GM21367 (cell line): ENCODE measurements around the gene CPSF2.

Experiments
- ATAC-seq: cut with Tn5 transposase; IDR thresholded peaks from one replicate; pipeline ENCODE4 v1.9.1; 2021; ENCODE audit not compliant: unreplicated experiment

The CPSF2 gene

DNA sequence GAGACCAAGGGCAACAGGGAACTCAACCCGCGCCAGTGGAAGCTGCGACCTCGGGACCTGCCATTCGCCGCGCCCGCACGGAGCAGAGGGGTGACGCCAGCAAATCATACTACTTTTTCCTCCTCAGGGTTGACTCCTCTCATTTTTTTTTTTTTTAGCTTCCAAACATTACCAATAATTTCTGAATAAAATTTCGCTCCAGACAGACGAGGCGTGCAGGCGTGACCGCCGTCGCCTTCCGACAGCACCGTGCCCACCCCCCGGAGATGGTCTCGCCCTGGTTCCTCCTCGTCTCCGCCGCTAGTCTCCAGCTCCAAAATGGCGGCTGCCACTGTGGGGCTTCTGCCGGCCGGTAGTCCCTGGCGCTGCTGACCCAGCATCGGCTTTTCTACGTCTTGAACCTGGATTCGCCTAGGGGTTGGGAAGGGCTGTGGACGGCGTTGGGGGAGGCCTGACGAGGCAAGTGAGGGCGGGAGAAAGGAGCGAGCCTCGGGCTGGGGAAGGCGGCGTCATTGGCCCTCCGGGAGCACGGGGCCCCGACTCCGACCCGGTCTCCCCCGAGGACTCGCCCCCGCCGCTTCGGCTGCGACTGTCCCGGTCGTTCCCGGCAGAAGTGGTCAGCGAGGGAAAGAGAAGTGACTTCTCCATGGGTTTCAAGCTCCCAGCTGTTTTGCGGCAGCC, at the start of gene CPSF2, which contains the start of gene NDUFB1:
Gene CPSF2 (plus strand): TSS at position 300 of the 681 bp plus-strand sequence. CDS start 9,016 bp downstream, outside the sequence.
Gene NDUFB1 (minus strand): TSS at position 37 of the 681 bp plus-strand sequence. CDS start 4,069 bp downstream, outside the sequence.
- ATAC-seq: peak; percentile 68

DNA sequence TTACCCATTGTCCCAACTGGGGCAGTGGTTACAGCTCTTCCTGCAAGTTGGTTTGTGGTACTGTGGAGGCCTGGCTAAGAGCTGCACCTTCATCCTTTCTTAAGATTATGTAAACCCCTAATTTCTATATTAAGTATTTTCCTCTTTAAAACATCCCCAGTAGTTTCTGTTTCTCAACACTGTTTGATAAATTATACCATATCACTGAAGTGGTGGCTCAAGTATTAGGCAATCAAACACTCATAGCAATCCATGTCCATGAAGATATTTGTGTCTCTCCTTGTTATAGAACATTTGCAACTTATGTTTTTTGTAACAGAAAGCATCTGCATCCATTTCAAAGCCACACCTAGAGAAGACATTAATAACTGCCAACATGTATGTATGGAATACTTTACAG, 47.2 kb upstream of the CPSF2 start:
- ATAC-seq: no peak

DNA sequence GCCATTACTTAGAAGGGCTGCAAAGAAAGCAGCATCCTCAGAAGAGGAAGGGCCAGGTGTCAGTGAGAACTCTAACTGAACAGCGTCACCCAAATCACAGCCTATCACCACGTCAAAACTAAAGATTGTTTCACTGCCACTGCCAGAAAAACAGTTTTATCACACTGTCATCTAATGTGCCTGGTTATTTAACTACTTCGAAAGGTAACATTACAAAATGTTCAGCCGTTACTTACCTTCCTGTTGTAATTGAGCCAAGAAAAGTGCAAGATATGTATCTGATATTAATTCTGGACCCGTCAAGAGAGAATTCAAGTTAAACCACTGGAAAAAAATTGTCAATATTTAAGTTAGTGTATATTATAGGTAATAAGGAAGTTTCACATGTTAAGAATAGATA, 33.3 kb upstream of the CPSF2 start:
- ATAC-seq: no peak

DNA sequence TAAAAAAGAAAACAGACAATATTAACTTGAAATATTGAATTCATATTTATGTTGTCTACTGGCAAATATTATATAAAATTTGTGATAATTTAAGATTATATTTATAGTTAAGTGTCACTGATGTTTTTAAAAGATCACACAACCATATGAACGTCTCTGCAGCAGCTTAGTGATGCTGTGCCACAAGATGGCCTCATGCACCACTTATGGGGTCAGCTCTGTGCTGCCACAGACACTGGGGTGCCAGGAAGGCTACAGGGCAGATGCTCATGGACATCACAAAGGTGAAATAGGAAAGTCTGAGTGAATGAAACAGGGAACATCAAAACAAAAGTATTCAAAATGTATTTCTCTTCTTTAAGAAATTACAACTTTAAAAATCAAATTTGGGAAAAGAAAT, 28.4 kb upstream of the CPSF2 start:
- ATAC-seq: no peak

- no peak for ATAC-seq
Measured at GRCh38 chr14:92099802-92100201, 22.0 kb upstream of the CPSF2 start.

DNA sequence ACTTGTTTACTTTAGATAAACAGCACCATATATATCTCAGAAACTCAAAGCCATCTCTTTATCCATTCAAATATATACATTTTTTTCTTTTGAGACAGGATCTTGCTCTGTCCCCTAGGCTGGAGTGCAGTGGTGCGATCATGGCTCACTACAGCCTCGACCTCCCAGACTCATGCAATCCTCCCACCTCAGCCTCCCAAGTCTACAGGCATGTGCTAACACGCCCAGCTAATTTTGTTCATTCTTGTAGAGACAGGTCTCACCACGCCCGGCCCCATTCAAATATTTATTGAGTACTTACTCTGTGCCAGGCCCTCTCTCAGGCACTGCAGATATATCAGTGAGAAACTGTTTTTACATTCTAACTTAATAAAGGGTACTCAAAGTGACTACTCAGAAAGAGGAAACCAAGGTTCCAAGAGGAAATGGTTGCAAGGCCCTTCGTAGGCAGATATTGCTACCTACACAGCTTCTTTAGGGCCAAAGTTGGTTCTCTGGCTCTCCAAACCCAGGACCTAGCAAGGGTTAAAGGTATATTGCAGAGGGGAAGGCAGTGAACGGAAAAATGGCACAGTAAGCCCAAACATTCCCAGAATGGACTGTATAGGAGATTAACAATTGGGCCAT, 18.3 kb upstream of the CPSF2 start:
- ATAC-seq: no peak

- no peak for ATAC-seq
Measured at GRCh38 chr14:92105073-92105892, 16.5 kb upstream of the CPSF2 start.

DNA sequence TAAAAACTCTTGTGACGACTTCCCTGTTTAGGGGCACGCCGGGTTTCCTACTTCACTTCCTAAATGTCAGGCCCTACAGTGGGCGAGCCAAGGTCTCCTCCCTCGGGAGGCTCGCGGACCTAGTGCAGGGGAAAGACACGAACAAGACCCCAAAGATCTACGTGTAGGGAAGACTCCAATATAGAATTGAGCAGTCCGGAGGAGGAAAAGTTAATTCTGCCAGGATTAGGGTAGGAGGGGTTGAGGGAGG, 16.0 kb upstream of the CPSF2 start:
- ATAC-seq: no peak

GRCh38 chr14:92106143-92106926, 15.4 kb upstream of the CPSF2 start, which contains the start of gene ATXN3:
Gene ATXN3 (minus strand): TSS chr14:92106582. CDS start chr14:92106552, 30 bp downstream.
- ATAC-seq: peak; percentile 83

- no peak for ATAC-seq
Measured at GRCh38 chr14:92108345-92109254, 13.2 kb upstream of the CPSF2 start.

GRCh38 chr14:92109490-92109889, 12.3 kb upstream of the CPSF2 start:
- no peak for ATAC-seq

- peak; percentile 17 for ATAC-seq
Measured at GRCh38 chr14:92121207-92121669, 531 bp upstream of the CPSF2 start.

GRCh38 chr14:92122351-92122677, 545 bp downstream of the CPSF2 start:
- ATAC-seq: peak; percentile 3

- no peak for ATAC-seq
Measured at GRCh38 chr14:92122761-92123160, 992 bp downstream of the CPSF2 start.

DNA sequence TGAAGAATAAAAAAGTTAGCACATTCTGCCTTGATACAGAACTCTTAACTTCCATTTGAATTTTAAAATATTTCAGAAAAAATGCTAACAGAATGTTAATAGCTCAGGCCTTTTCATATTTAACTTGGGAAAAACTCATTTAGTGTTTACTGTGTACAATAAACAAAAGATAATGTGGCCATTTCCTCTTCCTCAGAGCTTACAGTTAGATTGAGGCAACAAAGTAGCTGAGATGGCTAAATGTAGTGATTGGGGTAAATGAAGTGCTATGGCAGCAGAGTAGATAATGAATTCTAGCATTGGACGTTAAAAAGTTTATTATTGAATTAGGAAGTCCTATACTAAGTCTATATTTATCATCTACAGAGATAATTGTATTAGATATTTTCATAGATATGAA, 12.7 kb downstream of the CPSF2 start:
- no peak for ATAC-seq

- no peak for ATAC-seq
Measured at GRCh38 chr14:92135269-92135668, 13.5 kb downstream of the CPSF2 start.

GRCh38 chr14:92143309-92143708, 21.5 kb downstream of the CPSF2 start:
- no peak for ATAC-seq

GRCh38 chr14:92143962-92144361, 22.2 kb downstream of the CPSF2 start:
- ATAC-seq: no peak

DNA sequence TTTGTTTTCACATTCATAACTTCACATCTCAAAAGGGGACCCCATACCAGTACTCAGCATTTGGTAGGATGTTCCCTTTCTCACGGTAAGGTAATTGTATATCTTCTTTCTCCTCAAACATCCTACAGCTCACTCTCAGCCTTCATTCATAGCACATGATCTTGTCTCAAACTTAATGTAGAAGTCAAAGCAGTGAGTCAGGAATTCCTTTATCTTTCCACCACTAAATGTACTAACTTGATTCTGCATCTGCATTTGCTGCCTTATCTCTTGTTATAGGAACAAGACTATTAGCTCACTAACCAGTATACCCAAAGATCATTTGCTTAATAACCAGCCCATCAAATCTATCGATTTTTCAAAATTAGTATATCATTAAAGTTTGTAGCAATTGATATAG, 22.9 kb downstream of the CPSF2 start:
- ATAC-seq: no peak

- ATAC-seq: no peak
Measured at GRCh38 chr14:92153581-92153980, 31.8 kb downstream of the CPSF2 start.
